Nephron (organoid): ENCODE measurements around the gene VARS1.
A peak's percentile ranks its signal among the peaks of the same experiment; 100 is the strongest.
"Not testable (repeated sequence)": the region's sequence is repeated elsewhere in the genome, so short reads cannot be mapped to it uniquely, and the experiment has no call there.

Experiments used
- H3K27ac Mint-ChIP-seq, 3 experiments: 2 replicates each; pipeline ENCODE4 v1.8.0; 2020; ENCODE audit warnings: mixed read lengths in 3 of 3, mild to moderate bottlenecking in 2 of 3, moderate library complexity in 1 of 3
- H3K27me3 Mint-ChIP-seq: 2 replicates; pipeline ENCODE4 v1.8.0; 2021; ENCODE audit warnings: low read depth, mild to moderate bottlenecking, moderate library complexity, mixed read lengths
- H3K36me3 Mint-ChIP-seq: 2 replicates; pipeline ENCODE4 v1.8.0; 2020; ENCODE audit warnings: low read depth, mixed read lengths
- H3K4me1 Mint-ChIP-seq: 2 replicates; pipeline ENCODE4 v1.8.0; 2020; ENCODE audit warnings: mixed read lengths
- H3K4me3 Mint-ChIP-seq, 3 experiments: 2 replicates each; pipeline ENCODE4 v1.8.0; 2020; ENCODE audit warnings: mild to moderate bottlenecking in 3 of 3, mixed read lengths in 3 of 3, moderate library complexity in 2 of 3
- H3K9me3 Mint-ChIP-seq: 2 replicates; pipeline ENCODE4 v1.8.0; 2020; ENCODE audit warnings: mixed read lengths
- CTCF ChIP-seq, 3 experiments: fragments of 200-600 bp; sonication (generic); IDR thresholded peaks; one replicate each; pipeline ENCODE4 v1.5.0; 2021; ENCODE audit warnings: antibody characterized with exemption in 3 of 3; ENCODE audit not compliant: unreplicated experiment in 3 of 3

VARS1 gene

DNA sequence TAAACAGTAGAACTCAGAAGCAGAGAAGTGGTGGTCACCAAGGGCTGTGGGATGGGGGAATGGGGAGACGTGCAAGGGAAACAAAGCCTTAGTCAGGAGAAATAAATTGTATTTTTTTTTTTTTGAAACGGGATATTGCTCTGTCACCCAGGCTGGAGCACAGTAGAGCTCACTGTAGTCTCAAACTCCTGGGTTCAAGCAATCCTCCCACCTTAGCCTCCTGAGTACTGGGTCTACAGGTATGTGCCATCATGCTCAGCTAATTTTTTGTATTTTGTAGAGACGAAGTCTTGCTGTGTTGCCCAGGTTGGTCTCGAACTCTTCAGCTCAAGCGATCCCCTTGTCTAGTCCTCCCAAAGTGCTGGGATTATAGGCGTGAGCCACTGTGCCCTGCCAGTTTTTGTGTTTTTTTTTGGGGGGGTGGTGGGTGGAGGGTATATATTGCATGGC, 35.4 kb upstream of the VARS1 start:
- TF ChIP-seq CTCF (IDR thresholded peaks at IDR 0.05; ENCODE audit: unreplicated experiment in 3 of 3): no peak
- Mint-ChIP-seq H3K27ac (peak overlapping the region; percentile 85 to 94 (median 92)), H3K27me3 (no peaks in the 10 kb centered on the region), H3K4me3 (peak overlapping the region; percentile 93 to 97 (median 97)), H3K4me1 (peaks cover 36% of the 10 kb centered on the region), H3K36me3 (peaks cover 12% of the 10 kb centered on the region), H3K9me3 (no peaks in the 10 kb centered on the region)

DNA sequence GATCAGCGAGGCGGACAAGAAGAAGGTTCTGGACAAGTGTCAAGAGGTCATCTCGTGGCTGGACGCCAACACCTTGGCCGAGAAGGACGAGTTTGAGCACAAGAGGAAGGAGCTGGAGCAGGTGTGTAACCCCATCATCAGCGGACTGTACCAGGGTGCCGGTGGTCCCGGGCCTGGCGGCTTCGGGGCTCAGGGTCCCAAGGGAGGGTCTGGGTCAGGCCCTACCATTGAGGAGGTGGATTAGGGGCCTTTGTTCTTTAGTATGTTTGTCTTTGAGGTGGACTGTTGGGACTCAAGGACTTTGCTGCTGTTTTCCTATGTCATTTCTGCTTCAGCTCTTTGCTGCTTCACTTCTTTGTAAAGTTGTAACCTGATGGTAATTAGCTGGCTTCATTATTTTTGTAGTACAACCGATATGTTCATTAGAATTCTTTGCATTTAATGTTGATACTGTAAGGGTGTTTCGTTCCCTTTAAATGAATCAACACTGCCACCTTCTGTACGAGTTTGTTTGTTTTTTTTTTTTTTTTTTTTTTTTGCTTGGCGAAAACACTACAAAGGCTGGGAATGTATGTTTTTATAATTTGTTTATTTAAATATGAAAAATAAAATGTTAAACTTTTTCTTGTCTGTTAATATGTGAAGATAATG, 34.2 kb upstream of the VARS1 start:
- H3K36me3 Mint-ChIP-seq: peaks cover 6% of the 10 kb centered on the region
- H3K9me3 Mint-ChIP-seq: no peaks in the 10 kb centered on the region
- H3K4me1 Mint-ChIP-seq: peaks cover 41% of the 10 kb centered on the region
- no peaks in the 10 kb centered on the region for H3K27me3 Mint-ChIP-seq
- peak; percentile 42 to 69 (median 53) for TF ChIP-seq CTCF (IDR thresholded peaks at IDR 0.05; ENCODE audit: unreplicated experiment in 3 of 3)
- peak overlapping the region; percentile 93 to 97 (median 97) for H3K4me3 Mint-ChIP-seq
- peak overlapping the region; percentile 85 to 94 (median 92) for H3K27ac Mint-ChIP-seq

DNA sequence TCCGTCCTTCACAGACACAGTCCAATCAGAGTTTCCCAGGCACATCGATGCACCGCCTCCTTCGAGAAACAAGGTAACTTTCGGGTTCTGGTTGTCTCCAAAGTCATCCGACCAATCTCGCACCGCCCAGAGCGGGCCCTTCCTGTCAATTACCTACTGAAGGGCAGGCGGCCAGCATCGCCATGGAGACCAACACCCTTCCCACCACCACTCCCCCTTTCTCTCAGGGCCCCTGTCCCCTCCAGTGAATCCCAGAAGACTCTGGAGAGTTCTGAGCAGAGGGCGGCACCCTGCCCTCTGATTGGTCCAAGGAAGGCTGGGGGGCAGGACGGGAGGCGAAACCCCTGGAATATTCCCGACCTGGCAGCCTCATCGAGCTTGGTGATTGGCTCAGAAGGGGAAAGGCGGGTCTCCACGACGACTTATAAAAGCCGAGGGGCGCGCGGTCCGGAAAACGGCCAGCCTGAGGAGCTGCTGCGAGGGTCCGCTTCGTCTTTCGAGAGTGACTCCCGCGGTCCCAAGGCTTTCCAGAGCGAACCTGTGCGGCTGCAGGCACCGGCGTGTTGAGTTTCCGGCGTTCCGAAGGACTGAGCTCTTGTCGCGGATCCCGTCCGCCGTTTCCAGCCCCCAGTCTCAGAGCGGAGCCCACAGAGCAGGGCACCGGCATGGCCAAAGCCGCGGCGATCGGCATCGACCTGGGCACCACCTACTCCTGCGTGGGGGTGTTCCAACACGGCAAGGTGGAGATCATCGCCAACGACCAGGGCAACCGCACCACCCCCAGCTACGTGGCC, 31.9 kb upstream of the VARS1 start, which contains the start of gene HSPA1B:
TSS of gene HSPA1B (plus strand) at position 453 of the 794 bp plus-strand sequence. CDS start at position 666, 213 bp downstream.
- H3K9me3 Mint-ChIP-seq: no peaks in the 10 kb centered on the region
- TF ChIP-seq CTCF (IDR thresholded peaks at IDR 0.05; ENCODE audit: unreplicated experiment in 3 of 3): no peak
- H3K27me3 Mint-ChIP-seq: no peaks in the 10 kb centered on the region
- peaks cover 46% of the 10 kb centered on the region for H3K4me1 Mint-ChIP-seq
- peak within 1 kb of the TSS; percentile 82 to 87 (median 83) for H3K4me3 Mint-ChIP-seq
- peaks cover 4% of the 10 kb centered on the region for H3K36me3 Mint-ChIP-seq
- H3K27ac Mint-ChIP-seq: peak within 1 kb of the TSS; percentile 99 to 100 (median 100)

- H3K27me3 Mint-ChIP-seq: no peaks in the 10 kb centered on the region
- H3K36me3 Mint-ChIP-seq: peaks cover 4% of the 10 kb centered on the region
- peaks cover 51% of the 10 kb centered on the region for H3K4me1 Mint-ChIP-seq
- no peak for TF ChIP-seq CTCF (IDR thresholded peaks at IDR 0.05; ENCODE audit: unreplicated experiment in 3 of 3)
- peak overlapping the region; percentile 82 to 87 (median 83) for H3K4me3 Mint-ChIP-seq
- H3K27ac Mint-ChIP-seq: peak overlapping the region; percentile 99 to 100 (median 100)
- H3K9me3 Mint-ChIP-seq: no peaks in the 10 kb centered on the region
These were observed 31.3 kb upstream of the VARS1 start for GRCh38 chr6:31826793-31827285.

- TF ChIP-seq CTCF (IDR thresholded peaks at IDR 0.05; ENCODE audit: unreplicated experiment in 3 of 3): no peak
- no peaks in the 10 kb centered on the region for H3K27me3 Mint-ChIP-seq
- H3K4me1 Mint-ChIP-seq: peaks cover 55% of the 10 kb centered on the region
- peak overlapping the region; percentile 99 to 100 (median 100) for H3K27ac Mint-ChIP-seq
- H3K4me3 Mint-ChIP-seq: peak overlapping the region; percentile 82 to 87 (median 83)
- H3K36me3 Mint-ChIP-seq: peaks cover 4% of the 10 kb centered on the region
- no peaks in the 10 kb centered on the region for H3K9me3 Mint-ChIP-seq
These were observed 30.0 kb upstream of the VARS1 start for GRCh38 chr6:31825553-31825952.

DNA sequence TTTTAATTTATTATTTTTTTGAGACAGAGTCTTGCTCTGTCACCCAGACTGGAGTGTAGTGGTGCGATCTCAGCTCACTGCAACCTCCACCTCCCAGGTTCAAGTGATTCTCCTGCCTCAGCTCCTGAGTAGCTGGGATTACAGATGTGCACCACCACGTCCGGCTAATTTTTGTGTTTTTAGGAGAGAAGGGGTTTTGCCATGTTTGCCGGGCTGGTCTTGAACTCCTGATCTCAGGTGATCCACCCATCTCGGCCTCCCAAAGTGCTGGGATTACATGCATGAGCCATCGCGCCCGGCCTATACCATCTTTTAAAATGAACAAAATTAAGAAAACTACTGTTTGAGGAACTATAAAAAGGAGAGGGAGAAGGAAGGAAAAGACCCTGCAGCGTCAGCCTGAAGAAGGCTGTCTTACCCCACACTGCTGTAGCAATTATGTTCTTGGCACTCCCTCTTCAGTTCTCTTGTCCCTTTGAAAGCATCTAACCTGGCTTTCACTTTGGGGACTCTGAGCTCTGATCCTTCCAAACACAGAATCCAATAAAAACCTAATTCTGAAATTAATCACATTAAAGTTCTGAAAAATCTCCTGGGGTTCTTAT, 28.1 kb upstream of the VARS1 start:
- Mint-ChIP-seq H3K4me3 (peak overlapping the region; percentile 61 to 75 (median 73)), H3K27ac (peak overlapping the region; percentile 87 to 100 (median 93)), H3K4me1 (peaks cover 52% of the 10 kb centered on the region)
- H3K9me3 Mint-ChIP-seq, H3K36me3 Mint-ChIP-seq, H3K27me3 Mint-ChIP-seq: not testable (repeated sequence)
